Measurements from ENCODE around the gene TEPSIN. TPM values are rescaled to one million over a fixed set of nuclear protein-coding genes. Genes with fewer than 3 reads are reported as not detected.
A peak's percentile ranks its signal among the peaks of the same experiment; 100 is the strongest.

Gene TEPSIN
- total and polyA plus RNA-seq, 7 donors: 6.9 to 42.8 (median 23.5) TPM

DNA sequence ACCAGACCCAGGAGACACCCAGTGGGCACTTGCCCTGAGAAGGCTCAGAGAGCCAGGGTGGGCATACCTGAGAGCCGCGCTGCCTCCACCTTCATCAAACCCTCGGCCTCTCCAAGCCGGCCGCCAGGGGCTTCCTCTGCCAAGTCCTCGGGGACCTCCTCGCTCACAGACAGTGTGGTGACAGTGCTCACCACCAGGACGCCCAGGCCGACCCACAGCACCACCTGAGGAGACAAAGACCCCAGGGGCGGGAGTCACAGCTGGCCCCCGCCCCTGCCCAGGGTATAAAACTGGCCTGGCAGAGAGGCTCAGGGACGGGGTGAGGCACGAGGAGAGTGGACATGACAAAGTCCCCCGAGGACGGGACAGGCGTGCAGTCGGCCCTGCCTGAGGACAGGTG is 21.3 kb upstream of the TEPSIN start:
- H3K9me3 ChIP-seq: no peaks in the 10 kb centered on the region
- no peaks in the 10 kb centered on the region for H3K27me3 ChIP-seq
- H3K4me3 ChIP-seq: no peak overlapping the region
- TF ChIP-seq EP300 (IDR thresholded peaks at IDR 0.05): no peak
- TF ChIP-seq POLR2AphosphoS5 (IDR thresholded peaks at IDR 0.05): no peak
- TF ChIP-seq POLR2A (IDR thresholded peaks at IDR 0.05): no peak
- TF ChIP-seq CTCF (IDR thresholded peaks at IDR 0.05): no peak
- H3K27ac ChIP-seq: no peak overlapping the region
- H3K4me1 ChIP-seq: peaks cover 0 to 9% (median 7%) of the 10 kb centered on the region in 4 donors
- H3K36me3 ChIP-seq: peaks cover 13 to 71% (median 42%) of the 10 kb centered on the region in 4 donors
- intact Hi-C loops (cut with DNase I): no loop called here
- WGBS, 2 donors: 95 to 96% methylated on average over 17 of the region's 17 CpGs
- DNase-seq: no peak

DNA sequence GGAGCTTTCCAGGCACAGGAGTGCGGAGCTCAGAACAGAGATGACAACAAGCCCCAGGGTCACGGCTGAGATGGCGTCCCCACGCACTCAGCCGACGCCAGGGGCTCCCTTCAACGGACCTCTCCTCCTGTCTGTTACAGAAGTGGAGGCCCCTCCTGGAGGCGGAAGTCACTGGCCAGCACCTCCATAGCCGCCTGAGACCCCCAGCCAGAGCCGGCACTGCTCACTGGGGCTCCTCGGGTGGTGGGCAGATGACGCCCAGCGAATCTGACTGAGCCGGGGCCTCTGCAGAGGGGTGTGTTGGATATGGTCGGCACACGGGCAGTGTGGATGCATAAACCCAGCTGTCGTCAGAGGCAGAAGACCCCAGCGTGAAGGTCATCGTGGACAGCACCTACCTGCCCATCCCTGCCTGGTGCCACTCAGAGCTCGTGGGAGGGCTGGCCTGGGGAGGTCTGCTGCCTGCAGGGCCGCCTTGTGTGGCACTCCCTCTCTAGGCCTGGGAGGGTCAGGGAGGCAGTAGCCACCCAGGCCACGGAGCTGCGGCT is 20.3 kb upstream of the TEPSIN start:
- Histone ChIP-seq H3K36me3 (peaks cover 9 to 61% (median 36%) of the 10 kb centered on the region in 4 donors), H3K27me3 (no peaks in the 10 kb centered on the region), H3K4me3 (no peak overlapping the region), H3K27ac (no peak overlapping the region), H3K9me3 (no peaks in the 10 kb centered on the region), H3K4me1 (peaks cover 0 to 19% (median 16%) of the 10 kb centered on the region in 4 donors)
- intact Hi-C loops (cut with DNase I): no loop called here
- DNase-seq: no peak
- WGBS, 2 donors: 94 to 95% methylated on average over 23 of the region's 23 CpGs
- no peak for TF ChIP-seq POLR2AphosphoS5 (IDR thresholded peaks at IDR 0.05)
- TF ChIP-seq CTCF (IDR thresholded peaks at IDR 0.05): no peak
- no peak for TF ChIP-seq EP300 (IDR thresholded peaks at IDR 0.05)
- no peak for TF ChIP-seq POLR2A (IDR thresholded peaks at IDR 0.05)

- peaks cover 4 to 52% (median 30%) of the 10 kb centered on the region in 4 donors for H3K36me3 ChIP-seq
- intact Hi-C loops (cut with DNase I): no loop called here
- no peak for TF ChIP-seq POLR2A (IDR thresholded peaks at IDR 0.05)
Measured at GRCh38 chr17:81258292-81258691, 19.4 kb upstream of the TEPSIN start.

GRCh38 chr17:81257533-81257932 is 18.7 kb upstream of the TEPSIN start:
- H3K4me3 ChIP-seq: no peak overlapping the region
- TF ChIP-seq CTCF (IDR thresholded peaks at IDR 0.05) (no peak), POLR2A (IDR thresholded peaks at IDR 0.05) (no peak), POLR2AphosphoS5 (IDR thresholded peaks at IDR 0.05) (no peak), EP300 (IDR thresholded peaks at IDR 0.05) (no peak)
- DNase-seq: no peak
- H3K9me3 ChIP-seq: no peaks in the 10 kb centered on the region
- intact Hi-C loops (cut with DNase I): no loop called here
- H3K36me3 ChIP-seq: peaks cover 4 to 48% (median 30%) of the 10 kb centered on the region in 4 donors
- no peaks in the 10 kb centered on the region for H3K27me3 ChIP-seq
- H3K4me1 ChIP-seq: peaks cover 0 to 19% (median 18%) of the 10 kb centered on the region in 4 donors
- H3K27ac ChIP-seq: no peak overlapping the region
- 96% methylated on average over 19 of the region's 19 CpGs for WGBS, 2 donors

More at GRCh38 chr17:81258292-81258691, 19.4 kb upstream of the TEPSIN start:
- H3K4me1 ChIP-seq: peaks cover 0 to 19% (median 16%) of the 10 kb centered on the region in 4 donors
- no peak overlapping the region for H3K27ac ChIP-seq
- H3K9me3 ChIP-seq: no peaks in the 10 kb centered on the region
- DNase-seq: no peak
- H3K27me3 ChIP-seq: no peaks in the 10 kb centered on the region
- H3K4me3 ChIP-seq: no peak overlapping the region
- WGBS, 2 donors: 90% methylated on average over 20 of the region's 20 CpGs

GRCh38 chr17:81256616-81257015 is 17.8 kb upstream of the TEPSIN start:
- Histone ChIP-seq H3K9me3 (no peaks in the 10 kb centered on the region), H3K4me1 (peaks cover 0 to 19% (median 18%) of the 10 kb centered on the region in 4 donors), H3K36me3 (peaks cover 4 to 48% (median 23%) of the 10 kb centered on the region in 4 donors), H3K4me3 (no peak overlapping the region), H3K27me3 (no peaks in the 10 kb centered on the region), H3K27ac (peak overlapping the region in 1 of 4 donors; percentile 85)
- intact Hi-C loops (cut with DNase I): no loop called here
- WGBS, 2 donors: 82 to 89% methylated on average over 12 of the region's 12 CpGs
- TF ChIP-seq POLR2A (IDR thresholded peaks at IDR 0.05): no peak
- TF ChIP-seq CTCF (IDR thresholded peaks at IDR 0.05): no peak
- TF ChIP-seq EP300 (IDR thresholded peaks at IDR 0.05): no peak
- no peak for TF ChIP-seq POLR2AphosphoS5 (IDR thresholded peaks at IDR 0.05)
- DNase-seq: no peak
